DMS153 treated with DMSO at 0.1 percent for 48 hours (cell line): Measurements from ENCODE around the gene ADH7.
A peak's percentile ranks its signal among the peaks of the same experiment; 100 is the strongest.
"Not testable (repeated sequence)": the region's sequence is repeated elsewhere in the genome, so short reads cannot be mapped to it uniquely, and the experiment has no call there.

ENCODE experiments used
- DNase-seq: peaks from one replicate; lab custom pipeline; 2025; ENCODE audit not compliant: unreplicated experiment; lab: John Stamatoyannopoulos, UW

Gene ADH7

GRCh38 chr4:99417125-99417524 lies 18.0 kb downstream of the ADH7 start:
- DNase-seq: no peak

GRCh38 chr4:99415762-99416161 lies 19.4 kb downstream of the ADH7 start:
- not testable (repeated sequence) for DNase-seq

GRCh38 chr4:99414902-99415301 lies 20.2 kb downstream of the ADH7 start:
- DNase-seq: not testable (repeated sequence)

- no peak for DNase-seq
These were observed 20.7 kb downstream of the ADH7 start for GRCh38 chr4:99414401-99414800.

GRCh38 chr4:99413140-99413539 lies 22.0 kb downstream of the ADH7 start:
- DNase-seq: no peak

- no peak for DNase-seq
These were observed 24.1 kb downstream of the ADH7 start for GRCh38 chr4:99411041-99411440.

- DNase-seq: no peak
These were observed 25.1 kb downstream of the ADH7 start for GRCh38 chr4:99410075-99410474.

- DNase-seq: no peak
These were observed 26.8 kb downstream of the ADH7 start for GRCh38 chr4:99408346-99408745.

- peak; percentile 19 for DNase-seq
These were observed 29.6 kb downstream of the ADH7 start for GRCh38 chr4:99405433-99406115.

GRCh38 chr4:99404595-99405287 lies 30.4 kb downstream of the ADH7 start:
- DNase-seq: no peak

GRCh38 chr4:99403380-99404184 lies 31.6 kb downstream of the ADH7 start:
- DNase-seq: no peak

GRCh38 chr4:99402765-99403164 lies 32.4 kb downstream of the ADH7 start:
- no peak for DNase-seq

- no peak for DNase-seq
These were observed 34.3 kb downstream of the ADH7 start for GRCh38 chr4:99400831-99401230.

GRCh38 chr4:99399017-99399416 lies 36.1 kb downstream of the ADH7 start:
- DNase-seq: no peak

GRCh38 chr4:99395595-99396364 lies 39.4 kb downstream of the ADH7 start:
- DNase-seq: no peak

GRCh38 chr4:99394896-99395295 lies 40.2 kb downstream of the ADH7 start:
- DNase-seq: no peak

GRCh38 chr4:99390055-99390454 lies 45.1 kb downstream of the ADH7 start:
- no peak for DNase-seq

GRCh38 chr4:99389606-99390005 lies 45.5 kb downstream of the ADH7 start:
- DNase-seq: no peak

- DNase-seq: no peak
These were observed 51.2 kb downstream of the ADH7 start for GRCh38 chr4:99383833-99384392.

- no peak for DNase-seq
These were observed 51.7 kb downstream of the ADH7 start for GRCh38 chr4:99383399-99383798.
